ENCODE measurements around the gene CNIH4.

- TF ChIP-seq CTCF (tag by site-specific recombination; IDR thresholded peaks at IDR 0.05) (no peak), ZNF423 (tag by site-specific recombination; IDR thresholded peaks at IDR 0.05) (no peak), KLF16 (tag by site-specific recombination; IDR thresholded peaks at IDR 0.05) (peak; percentile 71), ZNF416 (tag by site-specific recombination; IDR thresholded peaks at IDR 0.05) (no peak), GFI1B (tag by site-specific recombination; IDR thresholded peaks at IDR 0.05) (no peak), PRDM10 (tag by site-specific recombination; IDR thresholded peaks at IDR 0.05) (peak; percentile 77), REST (tag by site-specific recombination; IDR thresholded peaks at IDR 0.05) (no peak; the same call in 1 of the 2 replicates), ZNF629 (tag by site-specific recombination; IDR thresholded peaks at IDR 0.05) (peak; percentile 87), SP2 (tag by site-specific recombination; IDR thresholded peaks at IDR 0.05) (peak; percentile 75), ZNF580 (tag by site-specific recombination; IDR thresholded peaks at IDR 0.05) (peak; percentile 100), ELK4 (IDR thresholded peaks at IDR 0.05; ENCODE audit: borderline replicate concordance, low read depth, low read length) (no peak), ZSCAN18 (tag by site-specific recombination; IDR thresholded peaks at IDR 0.05) (peak; percentile 91), PATZ1 (tag by site-specific recombination; IDR thresholded peaks at IDR 0.05) (peak; percentile 74)
Observed at GRCh38 chr1:224329842-224330753, 26.6 kb upstream of the CNIH4 start, which contains the start of gene NVL.

All from HEK293 (cell line).